ENCODE measurements around the gene PAX5.

Gene PAX5

DNA sequence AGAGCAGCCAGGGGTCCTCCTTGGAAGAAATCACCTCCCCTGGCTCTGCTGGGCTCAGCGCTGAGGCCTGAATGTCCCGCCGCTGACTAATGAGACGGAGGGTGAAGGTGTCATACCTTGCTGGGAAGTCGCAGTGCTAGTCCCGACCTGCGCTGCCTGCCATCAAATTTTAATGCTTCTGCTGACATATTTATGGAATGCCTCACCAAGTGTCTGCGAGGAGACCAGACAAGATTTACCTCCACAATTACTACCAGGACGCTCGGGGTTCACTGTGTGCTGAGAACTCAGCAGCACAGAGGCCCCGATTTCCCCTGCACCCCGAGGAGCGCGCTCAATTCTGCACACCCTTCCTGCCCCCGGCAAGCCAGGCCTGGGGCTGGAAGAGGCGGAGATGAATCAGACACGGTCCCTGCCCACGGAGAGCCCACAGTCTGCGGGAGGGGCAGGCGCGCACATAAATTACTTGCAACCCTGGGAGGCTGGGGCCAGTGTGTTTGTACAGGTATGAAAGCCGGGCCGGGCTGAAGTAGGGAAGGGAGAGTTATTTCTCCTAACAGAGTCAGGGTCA, 175.2 kb downstream of the PAX5 start:
- H2BK120ac ChIP-seq (ENCODE audit: low read depth, low read length), result no peak overlapping the region
- no peak overlapping the region for H3K4ac ChIP-seq (ENCODE audit: low read length)
- H2BK12ac ChIP-seq (ENCODE audit: low read length), result no peak overlapping the region
- no peak overlapping the region for H2BK5ac ChIP-seq (ENCODE audit: low read length)
- H3K79me1 ChIP-seq (ENCODE audit: low read depth, low read length), result no peaks in the 10 kb centered on the region
- H3K9me3 ChIP-seq (replicated peaks in 1 of 2; ENCODE audit: control insufficient read depth in 2 of 2, insufficient read depth in 1 of 2, low read depth in 1 of 2, low read length in 2 of 2), result no peaks in the 10 kb centered on the region
- peaks cover 0 to 3% of the 10 kb centered on the region in 2 donors for H3K36me3 ChIP-seq (replicated peaks in 1 of 2; ENCODE audit: control insufficient read depth in 2 of 2, insufficient read depth in 2 of 2, low read length in 2 of 2)
- H2AFZ ChIP-seq (ENCODE audit: low read length), result no peak overlapping the region
- no peak overlapping the region for H2AK5ac ChIP-seq (ENCODE audit: low read depth, low read length)
- H3K4me3 ChIP-seq (ENCODE audit: low read length in 2 of 2), result no peak overlapping the region
- no peak overlapping the region for H3K9ac ChIP-seq (ENCODE audit: low read depth, low read length, poor library complexity)
- no peak overlapping the region for H3K4me2 ChIP-seq (ENCODE audit: insufficient read depth, low read length, poor library complexity, severe bottlenecking)
- no peak overlapping the region for H3K27ac ChIP-seq (replicated peaks; ENCODE audit: low read length)
- peak overlapping the region; percentile 67 for H3K18ac ChIP-seq (ENCODE audit: low read length)
- H4K91ac ChIP-seq (ENCODE audit: low read depth, low read length, poor library complexity), result no peak overlapping the region
- DNase-seq (ENCODE audit: low spot score), result no peak
- H3K27me3 ChIP-seq (ENCODE audit: control insufficient read depth in 3 of 3, insufficient read depth in 3 of 3, low read depth in 1 of 3, low read length in 3 of 3), result peaks cover 0 to 8% (median 0%) of the 10 kb centered on the region in 3 experiments
- no peak overlapping the region for H2BK15ac ChIP-seq (ENCODE audit: low read length)
- no peak overlapping the region for H4K8ac ChIP-seq (ENCODE audit: low read depth, low read length)
- H3K4me1 ChIP-seq (ENCODE audit: control insufficient read depth in 2 of 2, insufficient read depth in 1 of 2, low read depth in 1 of 2, low read length in 2 of 2), result peaks cover 0 to 4% of the 10 kb centered on the region in 2 donors
- H3K14ac ChIP-seq (ENCODE audit: low read length), result no peak overlapping the region
- H3K23ac ChIP-seq (ENCODE audit: low read depth, low read length, poor library complexity), result no peak overlapping the region
- WGBS, 2 donors (ENCODE audit: extremely low coverage in 2 of 2, insufficient read length in 2 of 2, insufficient replicate concordance in 1 of 2), result no CpG with 5 or more reads among the region's 23 CpGs

DNA sequence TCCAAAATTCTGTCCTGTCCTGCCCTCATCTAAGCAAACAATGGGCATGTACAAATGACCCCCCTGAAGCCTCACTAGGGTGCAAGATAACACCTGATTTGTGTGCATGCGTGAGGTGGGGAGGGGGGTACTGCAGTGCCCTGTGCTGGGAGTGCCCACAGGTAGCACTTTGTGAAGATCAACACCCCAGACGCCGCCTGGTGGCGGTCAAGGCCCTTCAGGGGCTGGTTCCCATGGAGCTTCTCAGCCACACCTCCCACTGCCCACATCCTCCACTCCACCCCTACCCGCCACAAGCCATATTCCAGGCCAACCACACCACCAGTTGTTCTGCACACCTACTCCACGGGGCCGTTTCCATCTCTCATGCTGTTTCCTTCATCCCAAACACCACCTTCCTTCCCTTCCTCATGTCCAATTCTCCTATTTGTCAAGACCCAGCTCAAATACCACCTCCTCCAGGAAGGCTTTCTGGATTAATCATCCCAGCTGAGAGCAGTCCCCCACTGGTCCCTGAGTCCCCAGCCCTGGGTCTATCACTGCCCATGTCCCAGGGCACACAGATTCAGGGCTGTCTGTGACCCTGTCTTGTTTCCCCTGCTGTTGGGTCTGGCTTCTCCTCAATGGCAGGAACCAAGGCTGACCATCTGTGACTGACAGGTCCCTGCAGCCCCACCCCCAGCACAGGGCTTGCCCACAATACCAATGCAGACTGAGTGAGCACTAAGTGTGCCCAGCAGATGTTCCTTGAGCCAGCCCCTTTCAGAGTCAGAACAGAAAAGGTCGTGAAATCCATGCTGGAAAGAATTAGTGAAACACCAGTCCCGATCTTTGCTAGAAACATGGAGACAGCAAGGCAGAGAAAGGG, 178.4 kb downstream of the PAX5 start:
- no peak overlapping the region for H2BK5ac ChIP-seq (ENCODE audit: low read length)
- H2AFZ ChIP-seq (ENCODE audit: low read length), result no peak overlapping the region
- H3K79me1 ChIP-seq (ENCODE audit: low read depth, low read length), result no peaks in the 10 kb centered on the region
- no peak overlapping the region for H3K18ac ChIP-seq (ENCODE audit: low read length)
- H3K4me1 ChIP-seq (ENCODE audit: control insufficient read depth in 2 of 2, insufficient read depth in 1 of 2, low read depth in 1 of 2, low read length in 2 of 2), result peaks cover 0 to 4% of the 10 kb centered on the region in 2 donors
- no CpG with 5 or more reads among the region's 9 CpGs for WGBS, 2 donors (ENCODE audit: extremely low coverage in 2 of 2, insufficient read length in 2 of 2, insufficient replicate concordance in 1 of 2)
- H3K27me3 ChIP-seq (ENCODE audit: control insufficient read depth in 3 of 3, insufficient read depth in 3 of 3, low read depth in 1 of 3, low read length in 3 of 3), result no peaks in the 10 kb centered on the region
- H2BK15ac ChIP-seq (ENCODE audit: low read length), result no peak overlapping the region
- H4K91ac ChIP-seq (ENCODE audit: low read depth, low read length, poor library complexity), result no peak overlapping the region
- no peak overlapping the region for H3K9ac ChIP-seq (ENCODE audit: low read depth, low read length, poor library complexity)
- peak overlapping the region; percentile 30 for H2AK5ac ChIP-seq (ENCODE audit: low read depth, low read length)
- no peak for DNase-seq (ENCODE audit: low spot score)
- no peak overlapping the region for H3K27ac ChIP-seq (replicated peaks; ENCODE audit: low read length)
- H3K4me2 ChIP-seq (ENCODE audit: insufficient read depth, low read length, poor library complexity, severe bottlenecking), result no peak overlapping the region
- no peak overlapping the region for H2BK12ac ChIP-seq (ENCODE audit: low read length)
- no peak overlapping the region for H3K4me3 ChIP-seq (ENCODE audit: low read length in 2 of 2)
- H3K23ac ChIP-seq (ENCODE audit: low read depth, low read length, poor library complexity), result no peak overlapping the region
- H3K36me3 ChIP-seq (replicated peaks in 1 of 2; ENCODE audit: control insufficient read depth in 2 of 2, insufficient read depth in 2 of 2, low read length in 2 of 2), result peaks cover 0 to 20% of the 10 kb centered on the region in 2 donors
- no peak overlapping the region for H4K8ac ChIP-seq (ENCODE audit: low read depth, low read length)
- no peaks in the 10 kb centered on the region for H3K9me3 ChIP-seq (replicated peaks in 1 of 2; ENCODE audit: control insufficient read depth in 2 of 2, insufficient read depth in 1 of 2, low read depth in 1 of 2, low read length in 2 of 2)
- no peak overlapping the region for H3K4ac ChIP-seq (ENCODE audit: low read length)
- H2BK120ac ChIP-seq (ENCODE audit: low read depth, low read length), result no peak overlapping the region
- no peak overlapping the region for H3K14ac ChIP-seq (ENCODE audit: low read length)

DNA sequence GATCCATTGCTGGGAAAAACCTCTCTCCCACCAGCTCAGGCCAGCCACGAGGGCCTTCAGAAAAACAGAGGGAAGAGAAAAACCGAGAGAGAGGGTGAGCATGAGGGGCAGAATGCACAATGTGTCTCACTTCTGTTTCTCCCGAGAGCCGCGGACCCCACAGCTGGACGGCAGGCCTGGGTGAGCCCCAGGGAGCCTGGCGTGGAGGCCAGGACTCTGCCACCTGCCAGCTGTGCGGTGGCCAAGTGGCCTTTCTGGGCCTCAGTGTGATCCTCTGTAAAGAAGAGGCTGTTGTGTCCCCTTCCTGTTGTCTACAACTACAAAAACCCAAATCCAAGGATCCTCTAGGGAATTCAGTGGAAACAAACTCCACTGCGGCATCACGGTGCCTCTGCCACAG, 179.3 kb downstream of the PAX5 start:
- Histone ChIP-seq H3K9me3 (replicated peaks in 1 of 2; ENCODE audit: control insufficient read depth in 2 of 2, insufficient read depth in 1 of 2, low read depth in 1 of 2, low read length in 2 of 2) (no peaks in the 10 kb centered on the region), H3K36me3 (replicated peaks in 1 of 2; ENCODE audit: control insufficient read depth in 2 of 2, insufficient read depth in 2 of 2, low read length in 2 of 2) (peaks cover 0 to 20% of the 10 kb centered on the region in 2 donors), H2BK120ac (ENCODE audit: low read depth, low read length) (no peak overlapping the region), H3K4me2 (ENCODE audit: insufficient read depth, low read length, poor library complexity, severe bottlenecking) (no peak overlapping the region), H3K27me3 (ENCODE audit: control insufficient read depth in 3 of 3, insufficient read depth in 3 of 3, low read depth in 1 of 3, low read length in 3 of 3) (no peaks in the 10 kb centered on the region), H4K91ac (ENCODE audit: low read depth, low read length, poor library complexity) (no peak overlapping the region), H2AFZ (ENCODE audit: low read length) (no peak overlapping the region), H2BK15ac (ENCODE audit: low read length) (no peak overlapping the region), H4K8ac (ENCODE audit: low read depth, low read length) (no peak overlapping the region), H2BK5ac (ENCODE audit: low read length) (no peak overlapping the region), H2BK12ac (ENCODE audit: low read length) (no peak overlapping the region), H3K23ac (ENCODE audit: low read depth, low read length, poor library complexity) (no peak overlapping the region), H3K4me1 (ENCODE audit: control insufficient read depth in 2 of 2, insufficient read depth in 1 of 2, low read depth in 1 of 2, low read length in 2 of 2) (peaks cover 0 to 4% of the 10 kb centered on the region in 2 donors), H3K4ac (ENCODE audit: low read length) (no peak overlapping the region), H3K14ac (ENCODE audit: low read length) (no peak overlapping the region), H3K27ac (replicated peaks; ENCODE audit: low read length) (no peak overlapping the region), H3K4me3 (ENCODE audit: low read length in 2 of 2) (no peak overlapping the region), H3K79me1 (ENCODE audit: low read depth, low read length) (no peaks in the 10 kb centered on the region), H3K18ac (ENCODE audit: low read length) (peak overlapping the region; percentile 19), H2AK5ac (ENCODE audit: low read depth, low read length) (peak overlapping the region; percentile 58), H3K9ac (ENCODE audit: low read depth, low read length, poor library complexity) (no peak overlapping the region)
- WGBS, 2 donors (ENCODE audit: extremely low coverage in 2 of 2, insufficient read length in 2 of 2, insufficient replicate concordance in 1 of 2), result no CpG with 5 or more reads among the region's 10 CpGs
- no peak for DNase-seq (ENCODE audit: low spot score)

DNA sequence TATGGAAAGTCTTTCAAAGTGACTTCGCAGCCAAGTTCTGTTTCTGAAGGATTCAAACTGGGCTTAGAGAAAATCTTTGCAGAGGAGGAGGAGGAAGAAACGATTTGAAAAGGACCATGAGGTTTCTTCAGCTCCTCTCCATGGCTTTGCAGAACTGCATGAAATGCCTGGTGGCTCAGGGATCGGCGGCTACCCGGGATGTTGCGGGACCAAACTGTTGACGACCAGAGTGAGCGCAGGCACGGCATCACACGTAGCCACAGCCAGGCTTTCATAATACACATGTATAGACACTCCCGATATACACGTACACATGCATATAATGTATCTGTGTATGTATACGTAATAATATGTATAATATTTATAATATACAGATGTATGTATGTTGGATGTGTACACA, 180.0 kb downstream of the PAX5 start:
- Histone ChIP-seq H3K36me3 (replicated peaks in 1 of 2; ENCODE audit: control insufficient read depth in 2 of 2, insufficient read depth in 2 of 2, low read length in 2 of 2) (peaks cover 0 to 20% of the 10 kb centered on the region in 2 donors), H3K79me1 (ENCODE audit: low read depth, low read length) (no peaks in the 10 kb centered on the region), H2BK12ac (ENCODE audit: low read length) (no peak overlapping the region), H4K8ac (ENCODE audit: low read depth, low read length) (no peak overlapping the region), H3K27me3 (ENCODE audit: control insufficient read depth in 3 of 3, insufficient read depth in 3 of 3, low read depth in 1 of 3, low read length in 3 of 3) (no peaks in the 10 kb centered on the region), H3K4ac (ENCODE audit: low read length) (no peak overlapping the region), H3K23ac (ENCODE audit: low read depth, low read length, poor library complexity) (no peak overlapping the region), H3K9me3 (replicated peaks in 1 of 2; ENCODE audit: control insufficient read depth in 2 of 2, insufficient read depth in 1 of 2, low read depth in 1 of 2, low read length in 2 of 2) (no peaks in the 10 kb centered on the region), H2AK5ac (ENCODE audit: low read depth, low read length) (no peak overlapping the region), H3K18ac (ENCODE audit: low read length) (no peak overlapping the region), H2BK120ac (ENCODE audit: low read depth, low read length) (no peak overlapping the region), H3K27ac (replicated peaks; ENCODE audit: low read length) (no peak overlapping the region), H4K91ac (ENCODE audit: low read depth, low read length, poor library complexity) (no peak overlapping the region), H2BK5ac (ENCODE audit: low read length) (no peak overlapping the region), H3K9ac (ENCODE audit: low read depth, low read length, poor library complexity) (no peak overlapping the region), H2AFZ (ENCODE audit: low read length) (no peak overlapping the region), H3K14ac (ENCODE audit: low read length) (no peak overlapping the region), H2BK15ac (ENCODE audit: low read length) (no peak overlapping the region), H3K4me2 (ENCODE audit: insufficient read depth, low read length, poor library complexity, severe bottlenecking) (no peak overlapping the region), H3K4me1 (ENCODE audit: control insufficient read depth in 2 of 2, insufficient read depth in 1 of 2, low read depth in 1 of 2, low read length in 2 of 2) (peaks cover 0 to 4% of the 10 kb centered on the region in 2 donors), H3K4me3 (ENCODE audit: low read length in 2 of 2) (no peak overlapping the region)
- no CpG with 5 or more reads among the region's 13 CpGs for WGBS, 2 donors (ENCODE audit: extremely low coverage in 2 of 2, insufficient read length in 2 of 2, insufficient replicate concordance in 1 of 2)
- no peak for DNase-seq (ENCODE audit: low spot score)
